Smooth muscle cell of the brain vasculature (primary cell): Measurements from ENCODE around the gene CHRNA10.

Experiments used
- DNase-seq: peaks from one replicate; pipeline ENCODE4 v3.0.0-alpha.2; 2012; ENCODE audit warnings: low read depth, low spot score

CHRNA10 gene

DNA sequence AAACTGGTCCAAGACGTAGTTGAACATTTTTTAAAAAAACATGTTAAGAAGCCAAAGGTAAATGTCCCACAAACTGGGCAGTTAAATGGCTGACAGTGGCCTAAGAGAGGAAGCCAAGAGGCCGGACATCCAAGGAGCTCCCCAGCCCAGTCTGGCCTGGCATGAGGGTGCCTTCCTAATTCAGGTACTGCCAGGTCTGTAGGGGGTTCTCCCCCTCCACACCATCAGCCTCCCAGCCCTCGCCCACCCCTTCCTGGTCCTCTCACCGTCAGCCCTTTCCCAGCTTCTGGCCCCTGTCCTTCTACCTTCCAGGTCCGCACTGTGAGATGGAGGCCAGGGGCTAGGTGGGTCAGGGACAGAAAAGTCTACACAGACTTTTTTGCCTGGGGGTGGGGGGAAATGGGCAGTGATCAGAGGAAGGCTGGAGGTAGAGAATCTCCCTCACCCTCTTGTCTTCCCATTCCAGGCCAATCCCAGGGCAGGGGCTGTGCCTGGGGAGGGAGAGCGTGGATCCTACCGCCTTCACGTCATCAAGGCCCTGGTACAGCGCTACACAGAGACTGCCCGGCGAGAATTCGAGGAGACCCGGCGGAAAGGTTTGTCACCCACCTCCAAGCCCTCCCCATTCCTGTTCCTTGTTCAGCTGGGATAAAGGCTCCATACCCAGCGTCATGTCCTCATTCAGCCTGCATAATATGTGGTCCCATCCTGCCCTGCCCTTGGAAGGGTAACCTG, 35.4 kb downstream of the CHRNA10 start:
- no peak for DNase-seq

DNA sequence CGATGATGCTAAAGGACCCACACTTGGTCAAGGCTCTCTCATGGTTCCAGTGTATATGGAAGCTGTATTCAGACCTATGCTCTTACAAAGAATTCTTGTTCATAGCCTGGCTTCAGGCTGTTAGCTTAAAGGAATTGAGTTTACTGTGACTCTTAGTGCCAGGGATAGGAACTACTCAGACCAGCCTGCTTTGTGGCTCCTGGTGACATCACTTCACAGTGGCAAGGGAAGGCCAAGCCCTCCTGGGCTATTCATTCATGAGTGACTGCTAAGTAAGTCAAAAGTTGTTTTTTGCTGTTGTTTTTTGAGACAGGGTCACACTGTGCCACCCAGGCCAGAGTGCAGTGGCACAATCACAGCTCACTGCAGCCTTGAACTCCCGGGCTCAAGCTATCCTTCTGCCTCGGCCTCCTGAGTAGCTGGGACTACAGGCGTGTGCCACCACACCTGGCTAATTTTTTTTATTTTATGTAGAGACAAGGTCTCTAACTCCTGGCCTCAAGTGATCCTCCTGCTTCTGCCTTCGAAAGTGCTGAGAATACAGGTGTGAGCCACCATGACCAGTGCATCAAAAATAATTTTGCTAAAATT, 39.0 kb downstream of the CHRNA10 start:
- DNase-seq, result no peak

DNA sequence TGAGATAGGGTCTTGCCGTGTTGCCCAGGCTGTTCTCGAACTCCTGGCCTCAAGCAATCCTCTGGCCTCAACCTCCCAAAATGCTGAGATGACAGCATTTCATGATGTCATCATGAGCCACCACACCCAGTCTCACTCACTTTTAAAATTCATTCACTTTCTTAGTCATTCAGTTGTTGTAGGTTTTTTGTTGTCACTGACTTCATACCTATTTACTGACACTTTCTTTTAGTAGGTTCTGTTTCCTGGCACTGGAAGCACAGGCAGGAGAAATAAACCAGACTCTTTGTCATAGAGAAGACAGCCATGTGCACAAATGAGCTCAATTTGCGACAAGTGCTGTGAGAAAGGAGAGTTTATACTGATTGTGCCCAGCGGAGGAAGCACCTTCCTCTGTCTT, 39.9 kb downstream of the CHRNA10 start:
- no peak for DNase-seq

DNA sequence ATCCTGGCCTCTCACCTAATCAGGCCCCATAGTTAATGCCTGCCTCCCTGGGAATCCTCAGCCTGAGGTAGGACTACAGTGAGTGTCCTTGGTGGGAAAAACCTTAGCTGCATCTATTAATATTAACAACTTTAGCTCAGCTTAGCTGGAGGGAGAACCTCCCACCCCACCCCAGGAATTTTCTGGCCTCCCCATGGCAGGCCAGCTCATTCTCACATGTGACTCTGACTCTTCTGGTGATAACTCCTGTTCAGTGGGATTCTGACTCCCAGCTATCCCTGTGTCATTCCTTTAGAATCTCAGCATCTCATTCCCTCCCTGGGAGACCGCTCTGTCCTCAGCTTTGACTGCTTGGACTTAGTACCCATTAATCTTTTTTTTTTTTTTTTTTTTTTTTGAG, 43.9 kb downstream of the CHRNA10 start:
- DNase-seq, result no peak

DNA sequence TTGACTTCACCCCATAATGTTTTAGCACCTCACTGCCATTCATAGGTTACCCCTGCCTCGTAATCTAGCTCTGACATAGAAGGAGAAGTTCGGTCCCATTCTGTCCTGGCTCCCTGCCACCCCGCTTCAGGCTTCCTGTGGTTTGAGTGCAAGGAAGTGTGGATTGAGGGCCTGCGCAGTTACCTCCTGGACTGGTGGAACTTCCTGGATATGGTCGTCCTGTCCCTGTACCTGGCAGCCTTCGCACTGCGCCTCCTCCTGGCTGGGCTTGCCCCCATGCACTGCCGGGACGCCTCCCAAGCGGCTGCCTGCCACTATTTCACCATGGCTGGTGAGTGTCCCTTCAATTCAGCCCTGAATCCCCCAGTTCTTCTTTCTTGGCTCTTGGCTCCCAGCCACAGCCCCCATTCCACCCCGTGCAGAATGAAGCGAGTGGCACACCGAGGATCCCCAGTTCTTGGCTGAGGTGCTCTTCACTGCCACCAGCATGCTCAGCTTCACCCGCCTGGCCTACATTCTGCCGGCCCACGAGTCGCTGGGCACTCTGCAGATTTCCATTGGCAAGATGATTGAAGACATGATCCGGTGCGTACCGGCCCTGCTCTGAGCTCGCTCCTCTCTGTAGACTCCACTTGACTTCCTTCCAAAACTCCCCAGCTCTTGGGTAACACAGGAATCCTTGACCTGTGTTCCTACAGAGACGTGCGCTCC, 44.8 kb downstream of the CHRNA10 start:
- DNase-seq, result no peak

DNA sequence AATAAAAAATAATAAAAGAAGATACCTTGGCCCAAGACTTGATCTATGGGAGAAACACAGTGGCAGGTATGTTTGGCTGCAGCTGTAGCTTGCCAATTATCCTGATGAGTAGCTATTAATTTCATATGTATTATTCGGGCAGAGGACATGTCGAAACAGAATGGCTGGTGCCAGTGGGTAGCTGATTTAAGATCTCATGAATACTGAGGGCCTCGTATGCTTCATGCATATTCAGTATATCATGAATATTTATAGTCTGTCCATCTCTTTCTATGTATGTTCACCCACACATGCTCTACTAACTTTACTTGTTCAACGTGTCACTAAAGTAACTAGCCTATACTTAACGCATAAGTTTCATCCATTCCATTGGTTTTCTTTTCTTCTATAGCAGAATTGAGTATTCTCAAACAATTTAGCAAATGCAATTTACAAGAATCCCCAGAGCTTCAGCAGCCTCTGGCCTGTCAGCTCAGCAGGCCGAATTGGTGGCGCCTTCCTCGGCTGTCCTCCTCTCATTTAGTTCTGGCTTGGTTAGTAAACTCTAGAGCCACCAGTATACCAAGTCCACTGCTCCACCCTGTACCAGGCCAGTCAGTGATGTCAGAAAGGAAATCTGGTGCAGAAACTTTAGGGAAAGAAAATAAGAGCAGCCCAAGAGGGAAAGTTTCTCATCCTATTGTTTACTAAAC, 47.3 kb downstream of the CHRNA10 start:
- no peak for DNase-seq

DNA sequence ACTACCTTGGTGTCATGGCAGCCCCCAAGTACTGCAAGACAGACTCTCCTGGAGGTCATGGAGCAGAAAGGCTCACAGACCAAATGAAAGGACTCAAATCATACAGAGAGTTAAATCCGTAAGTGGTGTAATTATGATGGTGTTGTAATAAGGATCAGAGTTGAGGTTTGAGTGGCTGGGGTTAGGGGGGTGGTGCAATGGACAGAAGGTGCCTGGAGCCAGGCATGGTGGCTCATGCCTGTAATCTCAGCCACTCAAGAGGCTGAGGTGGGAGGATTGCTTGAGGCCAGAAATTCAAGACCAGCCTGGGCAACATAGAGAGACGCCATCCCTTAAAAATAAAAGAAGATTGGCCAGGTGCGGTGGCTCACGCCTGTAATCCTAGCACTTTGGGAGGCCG, 48.1 kb downstream of the CHRNA10 start:
- DNase-seq, result no peak

DNA sequence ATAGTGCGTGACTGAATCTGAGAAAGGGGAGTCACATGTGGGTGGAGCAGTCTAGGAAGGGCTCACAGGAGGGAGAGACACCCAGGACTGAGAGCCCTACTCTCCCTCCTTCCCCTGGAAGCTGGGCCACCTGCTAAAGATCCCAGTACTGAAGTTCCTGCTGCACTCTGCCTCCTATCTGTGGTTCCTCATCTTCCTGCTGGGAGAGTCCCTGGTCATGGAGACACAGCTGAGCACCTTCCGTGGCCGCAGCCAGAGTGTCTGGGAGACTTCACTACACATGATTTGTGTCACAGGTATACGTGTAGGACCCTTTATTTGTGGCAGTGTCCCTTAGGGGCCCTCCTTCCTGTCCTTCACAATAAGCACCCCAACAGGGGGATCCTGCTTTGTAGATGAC, 48.7 kb downstream of the CHRNA10 start:
- DNase-seq, result no peak

DNA sequence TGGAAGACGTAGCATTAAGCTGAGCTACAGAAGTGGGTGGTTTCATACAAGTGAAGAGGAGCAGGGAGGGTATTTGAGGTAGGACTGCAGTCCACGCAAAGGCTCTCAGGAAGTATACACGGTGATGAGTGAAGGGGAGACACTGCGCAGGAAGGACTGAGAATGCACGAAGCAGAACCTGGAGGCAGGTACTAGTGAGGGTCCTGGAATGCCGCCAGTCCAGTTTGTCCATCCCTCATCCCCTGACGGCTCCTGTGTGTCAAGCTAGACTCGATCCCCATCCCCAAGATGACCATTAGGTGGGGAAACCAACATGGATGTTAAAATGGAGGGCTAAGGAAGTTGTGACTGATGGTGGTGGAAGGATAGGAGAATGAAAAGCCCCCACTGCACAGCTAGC, 53.2 kb downstream of the CHRNA10 start:
- no peak for DNase-seq

DNA sequence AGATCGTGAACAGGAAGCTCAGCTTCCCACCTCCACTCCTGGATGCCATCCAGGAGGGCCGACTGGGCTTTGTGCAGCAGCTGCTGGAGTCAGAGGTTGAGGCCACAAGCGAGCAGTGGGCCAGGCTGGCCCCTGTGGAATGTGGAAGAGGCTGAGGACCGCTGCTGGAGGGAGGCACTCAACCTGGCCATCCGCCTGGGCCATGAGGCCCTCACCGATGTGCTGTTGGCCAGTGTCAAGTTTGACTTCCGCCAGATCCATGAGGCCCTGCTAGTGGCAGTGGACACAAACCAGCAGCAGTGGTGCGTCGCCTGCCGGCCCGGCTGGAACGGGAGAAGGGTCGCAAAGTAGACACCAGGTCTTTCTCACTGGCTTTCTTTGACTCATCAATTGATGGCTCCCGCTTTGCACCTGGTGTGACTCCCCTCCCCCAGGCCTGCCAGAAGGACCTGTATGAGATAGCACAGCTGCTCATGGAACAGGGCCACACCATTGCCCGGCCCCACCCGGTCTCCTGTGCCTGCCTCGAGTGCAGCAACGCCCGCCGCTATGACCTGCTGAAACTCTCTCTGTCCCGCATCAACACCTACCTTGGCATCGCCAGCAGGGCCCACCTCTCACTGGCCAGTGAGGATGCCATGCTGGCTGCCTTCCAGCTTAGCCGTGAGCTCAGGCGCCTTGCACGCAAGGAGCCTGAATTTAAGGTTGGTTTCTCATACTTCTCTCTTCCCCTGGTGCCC, 54.3 kb downstream of the CHRNA10 start:
- DNase-seq, result no peak

DNA sequence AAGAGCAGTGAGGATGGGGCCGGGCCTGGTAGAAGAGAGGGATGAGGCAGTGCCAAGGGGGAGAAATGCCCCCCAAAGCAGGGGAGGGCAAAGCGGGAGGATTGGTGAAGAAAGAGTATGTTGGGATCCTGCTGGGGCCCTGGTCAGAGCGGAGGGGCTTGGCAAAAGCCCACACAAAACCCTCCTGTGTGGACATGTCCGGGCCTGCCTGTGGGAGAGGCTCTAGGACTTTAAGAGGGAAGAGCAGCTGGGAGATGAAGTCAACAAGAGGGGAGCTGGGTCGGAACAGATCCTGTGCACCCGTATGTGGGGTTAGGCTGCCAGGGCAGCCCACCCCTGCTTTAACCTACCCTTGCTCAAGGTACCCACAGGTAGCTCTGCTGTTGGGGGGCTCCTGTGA, 55.2 kb downstream of the CHRNA10 start:
- DNase-seq, result no peak
